ENCODE measurements around the gene KCTD19. TPM values are rescaled to one million over a fixed set of nuclear protein-coding genes. Genes with fewer than 3 reads are reported as not detected.
A peak's percentile ranks its signal among the peaks of the same experiment; 100 is the strongest.
"Not testable (repeated sequence)": the region's sequence is repeated elsewhere in the genome, so short reads cannot be mapped to it uniquely, and the experiment has no call there.

The KCTD19 gene
- total RNA-seq = 1 to 10 TPM; 1.2 to 1.3 TPM
- polyA plus RNA-seq (2013, experiment 1 of 2) = 1.5 TPM
- polyA plus RNA-seq (2013, experiment 2 of 2) = 1.7 TPM
- long read RNA-seq, experiment 1 = 0 reads
- long read RNA-seq, experiment 2, partial matches to known transcripts = 0 of 6 reads
- long read RNA-seq, experiment 2, other reads (novel, unspliced or antisense) = 6 of 6 reads
- long read RNA-seq, experiment 3, partial matches to known transcripts = 0 of 2 reads
- long read RNA-seq, experiment 3, other reads (novel, unspliced or antisense) = 2 of 2 reads
- long read RNA-seq, experiment 4, partial matches to known transcripts = 0 of 1 reads
- long read RNA-seq, experiment 4, other reads (novel, unspliced or antisense) = 1 of 1 reads

DNA sequence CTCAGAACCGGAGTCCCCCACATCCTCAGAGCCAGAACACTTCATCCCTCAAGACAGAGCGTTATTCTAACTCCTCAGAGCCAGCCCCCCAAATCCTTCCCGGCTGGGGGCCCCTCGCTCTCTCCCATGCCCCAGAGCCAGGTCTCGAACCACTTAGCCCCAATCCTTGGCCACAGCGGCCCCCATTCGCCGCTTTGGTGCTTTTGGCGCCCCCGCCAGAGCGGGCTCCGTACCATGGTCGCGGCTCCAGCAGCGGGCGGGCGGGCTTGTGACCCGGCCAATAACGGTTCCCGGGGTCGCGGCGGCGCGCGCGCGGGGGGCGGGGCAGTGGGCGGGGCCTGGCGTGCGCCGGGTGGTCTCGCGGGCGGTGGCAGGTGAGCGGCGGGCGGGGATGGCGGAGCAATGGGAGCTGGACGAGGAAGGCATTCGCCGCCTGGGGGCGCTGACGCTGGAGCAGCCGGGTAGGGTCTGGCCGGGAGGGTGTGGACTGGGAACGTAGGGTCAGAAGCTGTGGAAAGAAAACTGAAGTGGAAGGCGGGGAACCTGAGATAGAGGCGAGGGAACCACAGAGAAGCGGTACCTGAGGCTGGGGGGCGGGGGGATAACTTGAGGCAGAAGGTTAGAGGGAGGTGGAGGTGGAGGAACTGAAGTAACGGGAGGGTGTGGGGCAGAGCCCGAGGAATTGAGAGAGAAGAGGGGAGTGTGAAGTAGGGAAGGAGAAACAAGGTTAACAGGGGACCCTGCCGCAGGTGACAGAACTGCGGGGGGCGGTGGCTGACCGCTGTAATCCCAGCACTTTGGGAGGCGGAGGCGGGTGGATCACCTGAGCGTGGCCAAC lies at the start of gene KCTD19, which contains the start of gene LRRC36:
KCTD19 (minus strand) TSS at position 270 of the 838 bp plus-strand sequence; CDS start at position 236, 34 bp downstream.
LRRC36 (plus strand) TSS at position 344 of the 838 bp plus-strand sequence; CDS start at position 392, 48 bp downstream.
- Histone ChIP-seq H3K27me3 (ENCODE audit: control insufficient read depth, insufficient read depth, low read length, poor library complexity, severe bottlenecking) (no peaks in the 10 kb centered on the region), H3K4me3 (ENCODE audit: low read length) (peak within 1 kb of the TSS; percentile 87), H3K9ac (ENCODE audit: extremely low read depth, low read length, poor library complexity, severe bottlenecking) (no peak within 1 kb of the TSS), H3K27ac (ENCODE audit: low read depth, low read length) (no peak within 1 kb of the TSS), H3K4me1 (ENCODE audit: control insufficient read depth, insufficient read depth, low read length) (no peaks in the 10 kb centered on the region), H3K9me3 (ENCODE audit: control insufficient read depth, low read length) (no peaks in the 10 kb centered on the region), H3K36me3 (ENCODE audit: control insufficient read depth, insufficient read depth, low read length) (no peaks in the 10 kb centered on the region)
- H3K36me3 Mint-ChIP-seq (ENCODE audit: low read depth) = no peaks in the 10 kb centered on the region
- H3K27ac Mint-ChIP-seq = peak within 1 kb of the TSS; percentile 36
- peaks cover 35% of the 10 kb centered on the region for H3K27me3 Mint-ChIP-seq (ENCODE audit: insufficient read depth)
- H3K9me3 Mint-ChIP-seq = no peaks in the 10 kb centered on the region
- H3K4me3 Mint-ChIP-seq = peak within 1 kb of the TSS; percentile 60
- TF ChIP-seq, protein P1, sequence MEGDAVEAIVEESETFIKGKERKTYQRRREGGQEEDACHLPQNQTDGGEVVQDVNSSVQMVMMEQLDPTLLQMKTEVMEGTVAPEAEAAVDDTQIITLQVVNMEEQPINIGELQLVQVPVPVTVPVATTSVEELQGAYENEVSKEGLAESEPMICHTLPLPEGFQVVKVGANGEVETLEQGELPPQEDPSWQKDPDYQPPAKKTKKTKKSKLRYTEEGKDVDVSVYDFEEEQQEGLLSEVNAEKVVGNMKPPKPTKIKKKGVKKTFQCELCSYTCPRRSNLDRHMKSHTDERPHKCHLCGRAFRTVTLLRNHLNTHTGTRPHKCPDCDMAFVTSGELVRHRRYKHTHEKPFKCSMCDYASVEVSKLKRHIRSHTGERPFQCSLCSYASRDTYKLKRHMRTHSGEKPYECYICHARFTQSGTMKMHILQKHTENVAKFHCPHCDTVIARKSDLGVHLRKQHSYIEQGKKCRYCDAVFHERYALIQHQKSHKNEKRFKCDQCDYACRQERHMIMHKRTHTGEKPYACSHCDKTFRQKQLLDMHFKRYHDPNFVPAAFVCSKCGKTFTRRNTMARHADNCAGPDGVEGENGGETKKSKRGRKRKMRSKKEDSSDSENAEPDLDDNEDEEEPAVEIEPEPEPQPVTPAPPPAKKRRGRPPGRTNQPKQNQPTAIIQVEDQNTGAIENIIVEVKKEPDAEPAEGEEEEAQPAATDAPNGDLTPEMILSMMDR (conservative IDR thresholded peaks at IDR 0.05) = peak; percentile 88
- WGBS, 2 experiments (ENCODE audit: insufficient coverage in 1 of 2, insufficient read length in 1 of 2) = 7 to 29% methylated on average over 16 to 61 of the region's 61 CpGs
- H3K4me1 Mint-ChIP-seq = peaks cover 8% of the 10 kb centered on the region
- peak; percentile 99 for DNase-seq

DNA sequence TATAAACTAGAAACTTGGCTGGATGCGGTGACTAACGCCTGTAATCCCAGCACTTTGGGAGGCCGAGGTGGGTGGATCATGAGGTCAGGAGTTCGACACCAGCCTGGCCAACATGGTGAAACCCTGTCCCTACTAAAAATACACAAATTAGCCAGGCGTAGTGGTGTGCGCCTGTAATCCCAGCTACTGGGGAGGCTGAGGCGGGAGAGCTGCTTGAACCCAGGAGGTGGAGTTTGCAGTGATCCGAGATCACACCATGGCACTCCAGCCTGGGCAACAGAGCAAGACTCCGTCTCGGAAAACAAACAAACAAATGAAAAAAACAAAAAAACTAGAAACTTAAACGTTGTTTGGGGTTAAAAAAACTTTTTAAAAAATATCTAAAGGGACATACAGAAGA lies 49.5 kb upstream of the KCTD19 start:
- not testable (repeated sequence) for H3K4me1 ChIP-seq (ENCODE audit: control insufficient read depth, insufficient read depth, low read length); H3K9me3 ChIP-seq (ENCODE audit: control insufficient read depth, low read length); H3K27ac Mint-ChIP-seq; DNase-seq; H3K27me3 ChIP-seq (ENCODE audit: control insufficient read depth, insufficient read depth, low read length, poor library complexity, severe bottlenecking); H3K4me1 Mint-ChIP-seq; H3K27ac ChIP-seq (ENCODE audit: low read depth, low read length); H3K9me3 Mint-ChIP-seq; H3K36me3 Mint-ChIP-seq (ENCODE audit: low read depth); H3K4me3 ChIP-seq (ENCODE audit: low read length); H3K9ac ChIP-seq (ENCODE audit: extremely low read depth, low read length, poor library complexity, severe bottlenecking); H3K36me3 ChIP-seq (ENCODE audit: control insufficient read depth, insufficient read depth, low read length); H3K4me3 Mint-ChIP-seq
- WGBS, 2 experiments (ENCODE audit: insufficient coverage in 1 of 2, insufficient read length in 1 of 2) = 93 to 95% methylated on average over 8 to 9 of the region's 11 CpGs
- peaks cover 15% of the 10 kb centered on the region for H3K27me3 Mint-ChIP-seq (ENCODE audit: insufficient read depth)

DNA sequence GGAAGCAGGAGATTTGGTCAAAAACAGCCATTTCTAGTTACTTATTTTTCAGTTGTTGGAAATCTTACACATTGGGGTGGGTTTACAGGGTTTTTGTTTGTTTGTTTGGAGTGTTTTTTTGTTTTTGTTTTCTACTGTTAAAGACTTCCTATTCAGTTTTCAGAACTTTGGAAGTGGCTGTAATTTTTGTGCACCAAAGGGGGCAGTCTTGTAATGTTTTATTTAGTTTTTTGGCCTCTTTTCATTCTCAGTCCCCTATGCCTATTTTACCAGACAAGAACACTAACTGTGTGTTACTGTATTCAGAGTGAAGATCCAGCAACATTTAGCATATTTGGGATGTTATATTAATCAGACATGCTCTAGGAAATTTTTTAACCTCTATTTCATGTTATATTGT lies 46.1 kb upstream of the KCTD19 start:
- Mint-ChIP-seq H3K4me3 (no peak overlapping the region), H3K27me3 (ENCODE audit: insufficient read depth) (peaks cover 8% of the 10 kb centered on the region), H3K27ac (no peak overlapping the region), H3K4me1 (no peaks in the 10 kb centered on the region), H3K36me3 (ENCODE audit: low read depth) (no peaks in the 10 kb centered on the region), H3K9me3 (no peaks in the 10 kb centered on the region)
- peaks cover 22% of the 10 kb centered on the region for H3K27me3 ChIP-seq (ENCODE audit: control insufficient read depth, insufficient read depth, low read length, poor library complexity, severe bottlenecking)
- H3K9ac ChIP-seq (ENCODE audit: extremely low read depth, low read length, poor library complexity, severe bottlenecking) = no peak overlapping the region
- H3K27ac ChIP-seq (ENCODE audit: low read depth, low read length) = no peak overlapping the region
- TF ChIP-seq, protein P1 (conservative IDR thresholded peaks at IDR 0.05) = peak; percentile 67
- H3K36me3 ChIP-seq (ENCODE audit: control insufficient read depth, insufficient read depth, low read length) = no peaks in the 10 kb centered on the region
- no peaks in the 10 kb centered on the region for H3K4me1 ChIP-seq (ENCODE audit: control insufficient read depth, insufficient read depth, low read length)
- H3K4me3 ChIP-seq (ENCODE audit: low read length) = no peak overlapping the region
- DNase-seq = no peak
- no peaks in the 10 kb centered on the region for H3K9me3 ChIP-seq (ENCODE audit: control insufficient read depth, low read length)

All from endodermal cell (in vitro differentiated cells).